GM12865 (cell line): ENCODE results near the gene CFD.

Source experiments
- DNase-seq: peaks from one replicate; pipeline ENCODE4 v3.0.0; 2010; ENCODE audit warnings: low read depth
- H3K4me3 ChIP-seq: 2 replicates; pipeline ENCODE4 v1.5.1; 2011; ENCODE audit warnings: mild to moderate bottlenecking, low read depth, low read length, control low read depth
- TF ChIP-seq, protein P1 (sequence below): IDR thresholded peaks from 2 replicates; pipeline ENCODE4 v1.5.1; 2011; ENCODE audit warnings: low read length, control low read depth, low read depth, inconsistent platforms; ENCODE audit not compliant: insufficient read depth; ENCODE audit errors: missing control alignments

The CFD gene

DNA sequence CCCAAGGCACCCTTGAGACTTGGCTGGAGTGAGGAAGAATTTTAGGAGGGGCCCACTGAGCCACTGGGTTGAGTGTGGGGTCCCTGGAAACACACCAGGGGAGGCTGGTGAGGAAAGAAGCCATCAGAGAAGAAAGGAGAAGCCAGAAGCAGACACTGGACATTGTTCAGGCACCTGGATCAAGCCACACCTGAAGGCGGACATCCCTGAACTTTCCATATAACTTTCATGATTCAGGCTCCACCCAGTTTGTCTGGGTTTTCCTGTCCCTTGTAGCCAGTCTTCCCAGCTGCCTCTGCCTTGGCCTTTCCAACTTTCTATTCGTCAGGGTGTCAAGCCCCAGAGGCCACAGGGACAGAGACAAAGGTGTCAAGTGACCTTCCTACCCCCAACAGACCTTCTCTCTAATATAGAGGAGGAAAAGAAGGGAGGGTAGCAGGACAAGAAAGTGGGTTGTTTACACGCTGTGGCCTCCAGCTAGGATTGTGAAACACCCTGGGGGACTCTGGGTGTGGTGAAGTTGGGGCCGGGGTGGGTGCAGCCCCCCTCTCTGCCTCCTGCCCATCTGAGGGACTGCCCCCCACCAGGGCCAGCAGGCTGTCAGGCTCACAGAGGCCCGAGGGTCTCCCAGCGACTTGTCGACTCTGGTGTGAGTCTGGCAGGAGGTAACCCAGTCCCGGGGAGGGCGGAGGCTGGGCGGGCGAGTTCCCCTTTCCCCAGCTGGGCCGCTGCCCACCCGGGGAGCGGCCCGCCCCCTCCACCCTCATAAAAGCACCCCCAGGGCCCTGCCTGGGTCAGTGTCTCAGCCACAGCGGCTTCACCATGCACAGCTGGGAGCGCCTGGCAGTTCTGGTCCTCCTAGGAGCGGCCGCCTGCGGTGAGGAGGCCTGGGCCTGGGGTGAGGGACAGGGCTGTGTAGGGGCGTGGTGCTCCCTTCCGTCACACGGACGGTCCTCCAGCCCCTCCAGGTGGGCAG, at the start of gene CFD:
Gene CFD (plus strand): TSS at position 797 of the 976 bp plus-strand sequence. CDS start 26 bp downstream, at position 823.
- DNase-seq = no peak
- TF ChIP-seq, protein P1, sequence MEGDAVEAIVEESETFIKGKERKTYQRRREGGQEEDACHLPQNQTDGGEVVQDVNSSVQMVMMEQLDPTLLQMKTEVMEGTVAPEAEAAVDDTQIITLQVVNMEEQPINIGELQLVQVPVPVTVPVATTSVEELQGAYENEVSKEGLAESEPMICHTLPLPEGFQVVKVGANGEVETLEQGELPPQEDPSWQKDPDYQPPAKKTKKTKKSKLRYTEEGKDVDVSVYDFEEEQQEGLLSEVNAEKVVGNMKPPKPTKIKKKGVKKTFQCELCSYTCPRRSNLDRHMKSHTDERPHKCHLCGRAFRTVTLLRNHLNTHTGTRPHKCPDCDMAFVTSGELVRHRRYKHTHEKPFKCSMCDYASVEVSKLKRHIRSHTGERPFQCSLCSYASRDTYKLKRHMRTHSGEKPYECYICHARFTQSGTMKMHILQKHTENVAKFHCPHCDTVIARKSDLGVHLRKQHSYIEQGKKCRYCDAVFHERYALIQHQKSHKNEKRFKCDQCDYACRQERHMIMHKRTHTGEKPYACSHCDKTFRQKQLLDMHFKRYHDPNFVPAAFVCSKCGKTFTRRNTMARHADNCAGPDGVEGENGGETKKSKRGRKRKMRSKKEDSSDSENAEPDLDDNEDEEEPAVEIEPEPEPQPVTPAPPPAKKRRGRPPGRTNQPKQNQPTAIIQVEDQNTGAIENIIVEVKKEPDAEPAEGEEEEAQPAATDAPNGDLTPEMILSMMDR = no peak
- no peak within 1 kb of the TSS for H3K4me3 ChIP-seq

GRCh38 chr19:810077-810855, 49.2 kb upstream of the CFD start:
- TF ChIP-seq, protein P1 = no peak
- DNase-seq = no peak
- no peak overlapping the region for H3K4me3 ChIP-seq

- DNase-seq = no peak
- TF ChIP-seq, protein P1 = no peak
- no peak overlapping the region for H3K4me3 ChIP-seq
Measured at GRCh38 chr19:810883-811489, 48.5 kb upstream of the CFD start.

DNA sequence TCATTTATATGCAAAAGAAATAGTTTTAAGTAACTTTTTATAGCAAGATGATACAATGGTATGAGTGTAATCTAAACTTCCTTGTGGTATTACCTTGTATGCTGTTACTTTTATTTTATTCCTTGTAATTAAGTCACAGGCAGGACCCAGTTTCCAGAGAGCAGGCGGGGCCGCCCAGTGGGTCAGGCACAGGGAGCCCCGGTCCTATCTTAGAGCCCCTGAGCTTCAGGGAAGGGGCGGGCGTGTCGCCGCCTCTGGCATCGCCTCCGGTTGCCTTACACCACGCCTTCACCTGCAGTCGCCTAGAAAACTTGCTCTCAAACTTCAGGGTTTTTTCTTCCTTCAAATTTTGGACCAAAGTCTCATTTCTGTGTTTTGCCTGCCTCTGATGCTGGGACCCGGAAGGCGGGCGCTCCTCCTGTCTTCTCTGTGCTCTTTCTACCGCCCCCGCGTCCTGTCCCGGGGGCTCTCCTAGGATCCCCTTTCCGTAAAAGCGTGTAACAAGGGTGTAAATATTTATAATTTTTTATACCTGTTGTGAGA, 47.9 kb upstream of the CFD start:
- DNase-seq = no peak
- no peak overlapping the region for H3K4me3 ChIP-seq
- TF ChIP-seq, protein P1 = no peak

DNA sequence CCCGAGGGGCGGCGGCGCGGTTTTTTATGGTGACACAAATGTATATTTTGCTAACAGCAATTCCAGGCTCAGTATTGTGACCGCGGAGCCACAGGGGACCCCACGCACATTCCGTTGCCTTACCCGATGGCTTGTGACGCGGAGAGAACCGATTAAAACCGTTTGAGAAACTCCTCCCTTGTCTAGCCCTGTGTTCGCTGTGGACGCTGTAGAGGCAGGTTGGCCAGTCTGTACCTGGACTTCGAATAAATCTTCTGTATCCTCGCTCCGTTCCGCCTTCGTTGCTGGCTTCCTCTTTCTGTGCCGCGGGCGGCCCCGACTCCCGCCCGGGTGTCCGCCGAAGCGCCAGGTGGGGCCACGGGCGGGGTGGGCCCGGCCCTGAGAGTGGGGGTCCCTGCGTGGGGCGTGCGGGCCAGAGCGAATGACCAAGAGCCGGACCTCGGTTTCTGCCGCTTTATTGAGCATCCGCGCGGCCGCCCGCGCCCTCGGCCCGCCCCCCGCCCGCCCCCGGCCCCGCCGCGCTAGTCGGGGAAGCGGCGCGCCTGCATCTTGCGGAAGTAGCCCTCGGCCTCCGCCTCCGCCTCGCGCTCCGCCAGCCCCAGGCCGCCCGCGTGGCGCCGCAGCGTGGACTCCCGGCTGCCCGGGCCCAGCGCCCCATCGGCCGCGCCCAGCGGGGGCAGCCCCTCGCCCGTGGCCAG, 47.3 kb upstream of the CFD start:
- no peak overlapping the region for H3K4me3 ChIP-seq
- no peak for DNase-seq
- TF ChIP-seq, protein P1 = no peak

DNA sequence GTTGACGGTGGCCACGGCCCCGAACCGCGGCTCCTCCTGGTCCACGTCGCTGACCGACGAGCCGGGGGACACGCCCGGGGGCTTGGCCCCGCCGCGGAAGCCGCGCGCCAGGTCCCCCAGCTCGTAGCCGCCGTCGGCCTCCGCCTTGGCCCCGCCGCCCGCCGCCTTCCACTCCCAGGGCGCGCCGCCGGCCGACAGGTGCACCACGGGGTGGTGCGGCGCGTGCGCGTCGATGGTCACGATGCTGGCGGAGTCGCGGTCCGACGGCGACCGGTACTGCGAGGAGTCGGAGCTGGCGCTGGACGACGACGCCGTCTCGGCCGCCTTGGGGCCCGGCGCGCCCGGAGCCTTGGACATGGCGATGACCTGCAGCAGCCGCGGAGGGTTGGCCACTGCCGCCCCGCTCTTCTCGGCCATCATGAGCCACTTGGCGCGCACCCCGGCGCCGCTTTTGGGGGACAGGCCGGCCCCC, 46.7 kb upstream of the CFD start:
- TF ChIP-seq, protein P1 = no peak
- DNase-seq = no peak
- no peak overlapping the region for H3K4me3 ChIP-seq
